Measurements from ENCODE around the gene ADA. TPM values are rescaled to one million over a fixed set of nuclear protein-coding genes. Genes with fewer than 3 reads are reported as not detected.

ADA gene
- total RNA-seq, 1 experiment from 2014 or later = 5.1 TPM

GRCh38 chr20:44626278-44626677 is 25.2 kb downstream of the ADA start:
- POLR2A ChIA-PET = interaction anchor here (1.0 kb wide), 1 partner anchor 131 kb away, joined by 3 read pairs; no protein-coding TSS in a partner anchor
- H3K9me3 Mint-ChIP-seq (ENCODE audit: unreplicated experiment) = no peaks in the 10 kb centered on the region
- intact Hi-C loops (cut with micrococcal nuclease) = no loop called here
- no peaks in the 10 kb centered on the region for H3K27me3 Mint-ChIP-seq (ENCODE audit: insufficient read depth, unreplicated experiment)
- no peaks in the 10 kb centered on the region for H3K4me1 Mint-ChIP-seq (ENCODE audit: insufficient read depth, unreplicated experiment)
- H3K4me3 Mint-ChIP-seq (ENCODE audit: unreplicated experiment) = no peak overlapping the region
- CTCF ChIA-PET = interaction anchor here (0.6 to 1.0 kb wide), 5 partner anchors 17 to 665 kb away, joined by 3 to 5 read pairs (median 3); no protein-coding TSS in a partner anchor
- H3K27ac Mint-ChIP-seq (ENCODE audit: low read depth, unreplicated experiment) = no peak overlapping the region
- H3K36me3 Mint-ChIP-seq (ENCODE audit: insufficient read depth, unreplicated experiment) = peaks cover 21% of the 10 kb centered on the region
- no peak for DNase-seq (ENCODE audit: unreplicated experiment)
- BruUV-seq (replicated peaks) = no TSS peak
- no peak for TF ChIP-seq CTCF (IDR thresholded peaks at IDR 0.05; ENCODE audit: unreplicated experiment)

- H3K4me3 Mint-ChIP-seq (ENCODE audit: unreplicated experiment) = no peak overlapping the region
- no peaks in the 10 kb centered on the region for H3K27me3 Mint-ChIP-seq (ENCODE audit: insufficient read depth, unreplicated experiment)
- DNase-seq (ENCODE audit: unreplicated experiment) = no peak
- TF ChIP-seq CTCF (IDR thresholded peaks at IDR 0.05; ENCODE audit: unreplicated experiment) = no peak
- CTCF ChIA-PET = interaction anchor here (1.3 kb wide), 1 partner anchor 9 kb away, joined by 4 read pairs; no protein-coding TSS in a partner anchor
- BruUV-seq (replicated peaks) = no TSS peak
- H3K36me3 Mint-ChIP-seq (ENCODE audit: insufficient read depth, unreplicated experiment) = peaks cover 24% of the 10 kb centered on the region
- POLR2A ChIA-PET = no interaction called here
- H3K27ac Mint-ChIP-seq (ENCODE audit: low read depth, unreplicated experiment) = no peak overlapping the region
- intact Hi-C loops (cut with micrococcal nuclease) = no loop called here
- no peaks in the 10 kb centered on the region for H3K4me1 Mint-ChIP-seq (ENCODE audit: insufficient read depth, unreplicated experiment)
- no peaks in the 10 kb centered on the region for H3K9me3 Mint-ChIP-seq (ENCODE audit: unreplicated experiment)
Measured at GRCh38 chr20:44625361-44625760, 26.1 kb downstream of the ADA start.

GRCh38 chr20:44624743-44625271 is 26.7 kb downstream of the ADA start:
- no peaks in the 10 kb centered on the region for H3K4me1 Mint-ChIP-seq (ENCODE audit: insufficient read depth, unreplicated experiment)
- BruUV-seq (replicated peaks) = no TSS peak
- no peak for DNase-seq (ENCODE audit: unreplicated experiment)
- H3K27me3 Mint-ChIP-seq (ENCODE audit: insufficient read depth, unreplicated experiment) = no peaks in the 10 kb centered on the region
- ChIA-PET POLR2A (no interaction called here), CTCF (interaction anchor here (0.6 to 1.3 kb wide), 2 partner anchors 10 to 58 kb away, joined by 3 to 4 read pairs; no protein-coding TSS in a partner anchor)
- H3K36me3 Mint-ChIP-seq (ENCODE audit: insufficient read depth, unreplicated experiment) = peaks cover 29% of the 10 kb centered on the region
- H3K4me3 Mint-ChIP-seq (ENCODE audit: unreplicated experiment) = no peak overlapping the region
- TF ChIP-seq CTCF (IDR thresholded peaks at IDR 0.05; ENCODE audit: unreplicated experiment) = no peak
- intact Hi-C loops (cut with micrococcal nuclease) = no loop called here
- no peak overlapping the region for H3K27ac Mint-ChIP-seq (ENCODE audit: low read depth, unreplicated experiment)
- no peaks in the 10 kb centered on the region for H3K9me3 Mint-ChIP-seq (ENCODE audit: unreplicated experiment)

- Mint-ChIP-seq H3K4me1 (ENCODE audit: insufficient read depth, unreplicated experiment) (no peaks in the 10 kb centered on the region), H3K27ac (ENCODE audit: low read depth, unreplicated experiment) (no peak overlapping the region), H3K9me3 (ENCODE audit: unreplicated experiment) (no peaks in the 10 kb centered on the region), H3K27me3 (ENCODE audit: insufficient read depth, unreplicated experiment) (no peaks in the 10 kb centered on the region), H3K36me3 (ENCODE audit: insufficient read depth, unreplicated experiment) (peaks cover 32% of the 10 kb centered on the region), H3K4me3 (ENCODE audit: unreplicated experiment) (no peak overlapping the region)
- intact Hi-C loops (cut with micrococcal nuclease) = no loop called here
- BruUV-seq (replicated peaks) = no TSS peak
- POLR2A ChIA-PET = interaction anchor here (1.1 kb wide), 1 partner anchor 148 kb away, joined by 5 read pairs; the partner anchor contains the start of gene TTPAL
- CTCF ChIA-PET = interaction anchor here (0.6 kb wide), 2 partner anchors 21 to 59 kb away, joined by 3 read pairs; no protein-coding TSS in a partner anchor
- no peak for DNase-seq (ENCODE audit: unreplicated experiment)
- no peak for TF ChIP-seq CTCF (IDR thresholded peaks at IDR 0.05; ENCODE audit: unreplicated experiment)
Measured at GRCh38 chr20:44624152-44624551, 27.3 kb downstream of the ADA start.

All from MCF 10A (cell line).